SJCRH30 (cell line): Measurements from ENCODE around the gene COLGALT1. TPM values are rescaled to one million over a fixed set of nuclear protein-coding genes. Genes with fewer than 3 reads are reported as not detected.

Experiments
- DNase-seq, 2 experiments: peaks; one replicate each; pipeline ENCODE4 v3.0.0-alpha.2; 2015 to 2020
- H3K27ac ChIP-seq: fragments of 250-450 bp; sonication (Bioruptor Pico); 2 replicates; pipeline ENCODE4 v1.5.1; 2020; ENCODE audit warnings: mild to moderate bottlenecking, moderate library complexity
- H3K27me3 ChIP-seq: fragments of 250-450 bp; sonication (Bioruptor Pico); 2 replicates; pipeline ENCODE4 v1.5.1; 2020; ENCODE audit warnings: mild to moderate bottlenecking, moderate library complexity
- H3K36me3 ChIP-seq: fragments of 250-450 bp; sonication (Bioruptor Pico); 2 replicates; pipeline ENCODE4 v1.5.1; 2020; ENCODE audit warnings: mild to moderate bottlenecking, moderate library complexity
- H3K4me1 ChIP-seq: fragments of 250-450 bp; sonication (Bioruptor Pico); 2 replicates; pipeline ENCODE4 v1.5.1; 2020; ENCODE audit warnings: mild to moderate bottlenecking, moderate library complexity
- H3K4me3 ChIP-seq: fragments of 250-450 bp; sonication (Bioruptor Pico); 2 replicates; pipeline ENCODE4 v1.5.1; 2020; ENCODE audit warnings: mild to moderate bottlenecking, moderate library complexity
- H3K9me3 ChIP-seq: fragments of 250-450 bp; sonication (Bioruptor Pico); replicated peaks from 2 replicates; pipeline ENCODE4 v1.5.1; 2020; ENCODE audit warnings: mild to moderate bottlenecking, moderate library complexity
- total RNA-seq: library from RNA; depleted of rRNA; stranded (reverse); fragments of >200 nt; shearing (Covaris generic); gene quantifications from 2 replicates; pipeline ENCODE4 v1.2.3, GENCODE V29; 2014

Gene COLGALT1
- total RNA-seq, 1 experiment from 2014 or later = 117 TPM

DNA sequence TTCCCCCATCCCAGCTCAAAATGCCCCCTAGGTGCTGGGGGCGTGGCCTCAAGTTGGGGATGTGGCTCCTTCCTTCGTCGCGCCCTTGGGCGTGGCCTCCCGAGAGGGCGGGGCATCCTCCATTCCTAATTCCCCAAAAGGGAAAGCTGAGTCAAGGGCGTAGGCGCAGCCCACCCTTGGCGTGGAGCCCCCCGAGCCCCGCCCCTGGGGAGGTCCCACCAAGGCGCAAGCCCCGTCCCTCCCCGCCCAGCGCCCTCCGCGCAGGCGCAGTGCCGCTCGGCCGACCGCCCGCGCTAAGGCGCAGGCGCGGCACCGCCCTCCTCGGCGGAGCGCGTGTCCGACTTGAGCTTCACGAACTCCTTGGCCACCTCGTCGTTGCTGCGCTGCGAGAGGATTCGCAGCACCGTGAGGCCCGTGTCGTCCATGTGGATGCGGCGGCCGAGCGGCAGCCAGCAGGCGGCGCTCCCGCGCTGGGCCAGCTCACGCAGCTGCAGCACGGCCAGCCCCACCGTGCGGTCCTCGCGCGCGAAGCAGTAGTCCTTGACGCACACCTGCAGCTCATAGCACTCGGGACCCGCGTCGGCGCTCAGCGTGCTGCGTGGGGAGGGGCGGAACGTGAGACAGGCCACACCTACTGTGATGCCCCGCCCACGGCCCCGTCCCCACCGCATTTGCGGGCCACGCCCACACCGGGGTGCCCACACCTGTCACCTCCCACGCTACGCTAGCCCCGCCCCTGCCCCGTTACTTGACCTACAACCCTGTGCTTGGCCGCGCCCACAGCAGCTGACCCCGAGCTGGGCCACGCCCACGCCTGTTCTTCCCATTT lies 50.5 kb downstream of the COLGALT1 start:
- no peaks in the 10 kb centered on the region for H3K4me1 ChIP-seq
- H3K27ac ChIP-seq = peak overlapping the region; percentile 38; the same call in 1 of the 2 replicates

GRCh38 chr19:17606590-17607185 lies 51.2 kb downstream of the COLGALT1 start:
- Histone ChIP-seq H3K4me1 (no peaks in the 10 kb centered on the region), H3K27me3 (no peaks in the 10 kb centered on the region), H3K4me3 (peak overlapping the region; percentile 49), H3K36me3 (no peaks in the 10 kb centered on the region), H3K9me3 (no peaks in the 10 kb centered on the region), H3K27ac (no peak overlapping the region)
- DNase-seq = no peak

More for the DNA sequence above, 50.5 kb downstream of the COLGALT1 start:
- H3K9me3 ChIP-seq = no peaks in the 10 kb centered on the region
- H3K36me3 ChIP-seq = no peaks in the 10 kb centered on the region
- peak overlapping the region; percentile 49 for H3K4me3 ChIP-seq
- H3K27me3 ChIP-seq = no peaks in the 10 kb centered on the region
- DNase-seq = peak; percentile 75 to 80

DNA sequence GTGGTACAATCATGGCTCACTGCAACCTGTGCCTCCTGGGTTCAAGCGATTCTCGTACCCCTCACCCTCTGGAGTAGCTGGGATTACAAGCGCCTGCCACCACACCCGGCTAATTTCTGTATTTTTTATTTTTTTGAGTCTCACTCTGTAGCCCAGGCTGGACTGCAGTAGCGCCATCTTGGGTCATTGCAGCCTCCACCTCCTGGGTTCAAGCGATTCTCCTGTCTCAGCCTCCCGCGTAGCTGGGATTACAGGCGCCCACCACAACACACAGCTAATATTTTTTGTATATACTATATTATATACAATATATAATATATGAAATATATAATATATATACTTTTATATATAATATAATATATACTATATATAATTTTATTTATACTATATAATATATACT lies 52.5 kb downstream of the COLGALT1 start:
- no peak overlapping the region for H3K4me3 ChIP-seq
- no peaks in the 10 kb centered on the region for H3K27me3 ChIP-seq
- no peaks in the 10 kb centered on the region for H3K36me3 ChIP-seq
- DNase-seq = no peak
- H3K4me1 ChIP-seq = no peaks in the 10 kb centered on the region
- H3K9me3 ChIP-seq = no peaks in the 10 kb centered on the region
- no peak overlapping the region for H3K27ac ChIP-seq

DNA sequence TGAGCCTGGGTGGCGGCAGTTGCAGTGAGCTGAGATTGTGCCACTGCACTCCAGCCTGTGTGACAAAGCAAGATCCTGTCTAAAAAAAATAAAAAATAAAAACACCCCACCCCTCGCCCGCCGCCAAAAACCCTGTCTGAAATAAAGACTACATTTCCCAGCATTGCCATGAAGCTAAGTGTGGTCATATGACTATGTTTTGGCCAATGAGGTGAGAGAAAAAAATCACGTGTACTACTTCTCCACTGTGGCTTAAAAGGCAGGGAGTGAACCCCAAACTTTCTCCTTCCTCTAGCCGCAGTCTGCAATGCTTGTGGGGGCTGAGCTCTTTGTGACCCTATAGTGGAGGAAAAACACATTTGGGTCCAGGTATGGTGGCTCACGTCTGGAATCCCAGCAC lies 54.9 kb downstream of the COLGALT1 start:
- H3K9me3 ChIP-seq = no peaks in the 10 kb centered on the region
- H3K4me1 ChIP-seq = no peaks in the 10 kb centered on the region
- DNase-seq = peak in 1 of 2 experiments; percentile 46
- H3K4me3 ChIP-seq = no peak overlapping the region
- H3K27ac ChIP-seq = no peak overlapping the region
- no peaks in the 10 kb centered on the region for H3K36me3 ChIP-seq
- H3K27me3 ChIP-seq = no peaks in the 10 kb centered on the region

DNA sequence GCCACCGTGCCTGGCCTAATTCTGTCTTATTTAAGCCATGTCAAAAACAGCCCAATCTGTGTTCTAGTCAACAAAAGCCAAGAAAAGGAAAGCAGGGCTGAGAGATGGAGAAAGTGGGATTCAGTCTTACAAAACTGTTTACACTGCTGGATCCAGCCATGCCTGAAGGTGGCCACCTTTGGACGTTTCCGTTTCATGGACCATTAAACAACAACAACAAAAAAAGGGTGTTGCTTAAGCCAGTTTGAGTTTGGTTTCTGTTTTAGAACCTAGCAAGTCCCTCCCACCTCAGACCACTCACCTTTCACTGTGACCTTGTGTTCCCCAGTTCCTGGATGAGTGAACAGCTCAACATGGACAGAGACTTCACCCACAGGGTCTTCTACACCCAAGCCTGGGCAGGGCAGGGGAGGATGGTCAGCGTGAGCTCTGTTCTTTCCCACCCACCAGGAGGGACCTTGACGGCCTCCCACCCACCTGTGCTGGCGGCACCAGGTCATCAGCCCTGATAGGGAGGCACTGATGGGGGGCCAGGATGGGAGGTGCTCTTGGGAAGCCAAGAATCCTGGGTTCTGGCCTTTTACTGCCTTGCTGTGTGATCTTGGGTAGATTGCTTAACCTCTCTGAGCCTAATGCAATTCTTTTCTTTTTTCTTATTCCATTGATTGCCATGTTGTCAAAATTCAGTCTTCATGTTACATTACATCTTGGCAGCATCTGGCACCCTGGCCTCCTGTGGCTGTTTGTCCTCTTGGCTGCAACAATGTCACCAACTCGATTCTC lies 56.2 kb downstream of the COLGALT1 start:
- no peaks in the 10 kb centered on the region for H3K36me3 ChIP-seq

DNA sequence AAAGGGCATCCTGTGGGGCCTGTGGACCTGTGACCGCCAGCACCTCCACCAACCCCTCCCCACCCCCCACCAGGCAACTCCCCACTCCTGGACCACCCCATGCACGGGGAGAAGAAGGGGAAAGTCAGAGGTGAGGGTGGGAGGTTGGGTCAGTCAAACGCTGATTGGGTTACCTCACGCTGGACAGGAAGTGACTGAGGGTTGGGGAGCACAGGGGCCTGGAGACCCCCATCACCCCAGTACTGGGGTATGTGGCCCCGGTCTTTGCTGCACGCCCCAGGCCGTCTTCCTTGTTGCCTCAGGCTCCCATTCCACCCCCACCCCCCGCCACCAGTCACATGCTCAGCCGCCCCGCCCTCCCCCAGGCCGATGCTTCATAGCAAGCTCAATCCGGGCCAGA lies 59.0 kb downstream of the COLGALT1 start:
- DNase-seq = no peak

More for the DNA sequence above, 56.2 kb downstream of the COLGALT1 start:
- no peaks in the 10 kb centered on the region for H3K9me3 ChIP-seq
- H3K4me1 ChIP-seq = no peaks in the 10 kb centered on the region
- 0 out of 2 replicates have a peak, but pooled peaks cover 2% of the 10 kb centered on the region for H3K27me3 ChIP-seq
- DNase-seq = no peak
- H3K27ac ChIP-seq = no peak overlapping the region
- no peak overlapping the region for H3K4me3 ChIP-seq

DNA sequence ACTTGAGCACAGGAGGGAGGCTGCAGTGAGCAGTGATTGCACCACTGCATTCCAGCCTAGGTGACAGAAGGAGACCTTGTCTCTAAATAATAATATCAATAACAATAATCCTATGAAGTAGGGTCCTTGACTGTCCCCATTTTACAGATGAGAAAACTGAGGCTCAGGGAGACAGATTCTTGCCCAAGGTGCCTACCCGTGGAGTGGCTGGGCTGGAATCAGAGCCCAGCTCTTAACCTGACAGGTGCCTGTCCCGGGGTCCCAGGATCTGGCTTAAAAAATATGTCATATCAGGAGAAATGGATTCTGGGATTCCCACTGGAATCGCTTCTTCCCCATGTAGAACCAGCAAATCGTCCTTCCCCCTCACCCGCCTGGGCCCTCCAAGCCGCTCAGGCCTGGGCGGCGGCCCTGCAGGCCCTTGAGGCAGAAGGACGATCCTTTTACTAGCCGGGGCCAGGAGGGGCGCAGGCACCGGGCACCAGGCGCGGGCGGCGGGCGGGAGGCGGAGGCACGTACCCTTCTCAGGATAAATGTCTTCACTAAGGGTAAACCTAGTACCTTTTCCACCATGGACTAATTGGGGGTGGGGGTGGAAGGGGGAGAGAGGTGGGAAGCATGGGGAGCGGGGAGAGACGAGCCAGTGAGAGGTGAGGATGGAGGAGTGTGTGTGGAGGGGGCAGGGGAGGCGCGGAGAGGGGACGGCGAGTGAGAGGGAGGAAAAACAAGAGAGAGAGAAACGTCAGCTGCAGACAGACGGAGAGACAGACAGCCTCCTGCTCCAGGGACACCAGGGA lies 60.6 kb downstream of the COLGALT1 start:
- no peaks in the 10 kb centered on the region for H3K36me3 ChIP-seq
- 0 out of 2 replicates have a peak, but pooled peaks cover 3% of the 10 kb centered on the region for H3K27me3 ChIP-seq
- no peak overlapping the region for H3K27ac ChIP-seq
- no peak overlapping the region for H3K4me3 ChIP-seq
- H3K4me1 ChIP-seq = no peaks in the 10 kb centered on the region
- DNase-seq = no peak
- no peaks in the 10 kb centered on the region for H3K9me3 ChIP-seq

More for the DNA sequence above, 59.0 kb downstream of the COLGALT1 start:
- Histone ChIP-seq H3K36me3 (no peaks in the 10 kb centered on the region), H3K4me3 (no peak overlapping the region), H3K4me1 (no peaks in the 10 kb centered on the region), H3K27me3 (0 out of 2 replicates have a peak, but pooled peaks cover 3% of the 10 kb centered on the region), H3K27ac (no peak overlapping the region), H3K9me3 (no peaks in the 10 kb centered on the region)

- H3K4me3 ChIP-seq = no peak overlapping the region
- H3K27ac ChIP-seq = no peak overlapping the region
- H3K27me3 ChIP-seq = 0 out of 2 replicates have a peak, but pooled peaks cover 3% of the 10 kb centered on the region
- H3K4me1 ChIP-seq = no peaks in the 10 kb centered on the region
- no peaks in the 10 kb centered on the region for H3K36me3 ChIP-seq
- DNase-seq = no peak
- H3K9me3 ChIP-seq = no peaks in the 10 kb centered on the region; the same call in 1 of the 2 replicates
Measured at GRCh38 chr19:17616686-17616960, 61.2 kb downstream of the COLGALT1 start.

DNA sequence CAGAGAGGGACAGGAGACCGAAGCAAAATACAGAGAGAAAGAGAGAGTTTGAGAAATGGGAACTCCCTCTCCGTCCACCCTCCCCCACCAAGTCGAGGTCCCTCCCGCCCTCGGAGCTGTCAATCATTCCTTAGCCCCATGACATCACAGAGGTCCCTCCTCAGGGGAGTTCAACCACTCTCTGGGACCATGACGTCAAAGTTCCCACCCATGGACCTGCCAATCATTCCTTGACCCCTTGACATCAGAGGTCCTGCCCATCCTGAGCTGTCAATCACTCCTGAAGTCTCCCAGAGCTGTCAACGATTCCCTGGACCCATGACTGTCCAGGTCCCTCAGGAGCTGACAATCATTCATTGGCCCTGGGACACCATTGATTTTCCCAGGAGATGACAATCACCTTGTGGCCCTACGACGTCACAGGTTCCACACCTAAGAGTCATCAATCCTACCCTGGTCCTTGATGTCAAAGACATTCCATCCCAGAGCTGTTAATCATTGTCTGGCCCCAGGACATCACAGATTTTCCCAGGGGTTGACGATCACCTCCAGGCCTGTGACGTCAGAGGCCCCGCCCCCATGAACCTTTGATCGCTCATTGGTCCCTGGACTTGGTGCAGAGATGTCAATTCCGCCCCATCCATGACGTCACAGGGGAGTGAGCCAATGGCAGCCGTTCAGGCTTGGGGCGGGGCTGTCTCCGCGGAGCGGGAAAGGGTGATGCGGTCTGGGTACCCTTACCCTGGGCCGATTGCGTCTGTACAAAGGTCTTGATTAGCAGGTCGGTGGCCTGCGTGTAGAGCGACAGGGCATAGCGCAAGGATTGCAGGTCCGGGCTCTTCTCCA lies 61.7 kb downstream of the COLGALT1 start:
- peak; percentile 30 to 33 for DNase-seq
- Histone ChIP-seq H3K4me3 (no peak overlapping the region), H3K27me3 (0 out of 2 replicates have a peak, but pooled peaks cover 3% of the 10 kb centered on the region), H3K27ac (no peak overlapping the region), H3K9me3 (no peaks in the 10 kb centered on the region; the same call in 1 of the 2 replicates), H3K36me3 (no peaks in the 10 kb centered on the region), H3K4me1 (no peaks in the 10 kb centered on the region)

- Histone ChIP-seq H3K4me1 (no peaks in the 10 kb centered on the region), H3K27me3 (0 out of 2 replicates have a peak, but pooled peaks cover 3% of the 10 kb centered on the region), H3K36me3 (no peaks in the 10 kb centered on the region), H3K4me3 (no peak overlapping the region), H3K9me3 (no peaks in the 10 kb centered on the region; the same call in 1 of the 2 replicates), H3K27ac (no peak overlapping the region)
- DNase-seq = no peak
Measured at GRCh38 chr19:17617807-17618192, 62.4 kb downstream of the COLGALT1 start.

DNA sequence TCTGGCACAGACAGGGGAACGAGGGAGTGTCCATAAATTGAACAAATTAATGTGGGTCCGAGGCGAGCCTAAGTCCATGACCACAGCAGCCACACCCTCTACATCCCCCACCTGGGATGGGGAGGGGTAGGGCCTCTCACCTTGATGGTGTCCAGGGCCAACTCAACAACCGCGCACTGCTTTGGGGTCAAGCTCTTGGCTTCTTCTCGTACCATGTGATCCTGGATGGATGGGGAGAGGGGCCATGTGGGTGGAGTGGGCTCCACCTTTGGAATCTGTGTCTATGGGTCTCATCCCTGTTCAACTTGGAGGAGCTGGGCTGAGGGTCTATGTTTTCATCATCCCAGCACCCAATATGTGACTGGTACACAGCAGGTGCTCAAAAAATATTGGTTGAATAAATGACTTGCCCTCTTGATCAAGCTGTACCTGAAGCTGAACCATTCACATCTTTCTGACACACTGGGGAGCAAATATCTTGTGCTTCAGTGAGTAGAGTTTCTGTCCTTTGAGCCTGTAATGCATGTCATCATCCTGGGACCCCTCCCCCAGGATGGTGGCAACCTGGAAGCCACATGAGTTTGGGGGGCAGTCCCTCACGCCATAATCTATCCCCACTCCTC lies 62.9 kb downstream of the COLGALT1 start:
- no peak overlapping the region for H3K27ac ChIP-seq
- no peak overlapping the region for H3K4me3 ChIP-seq
- no peaks in the 10 kb centered on the region for H3K4me1 ChIP-seq
- H3K36me3 ChIP-seq = no peaks in the 10 kb centered on the region
- 0 out of 2 replicates have a peak, but pooled peaks cover 3% of the 10 kb centered on the region for H3K27me3 ChIP-seq
- H3K9me3 ChIP-seq = no peaks in the 10 kb centered on the region; the same call in 1 of the 2 replicates
- DNase-seq = no peak

DNA sequence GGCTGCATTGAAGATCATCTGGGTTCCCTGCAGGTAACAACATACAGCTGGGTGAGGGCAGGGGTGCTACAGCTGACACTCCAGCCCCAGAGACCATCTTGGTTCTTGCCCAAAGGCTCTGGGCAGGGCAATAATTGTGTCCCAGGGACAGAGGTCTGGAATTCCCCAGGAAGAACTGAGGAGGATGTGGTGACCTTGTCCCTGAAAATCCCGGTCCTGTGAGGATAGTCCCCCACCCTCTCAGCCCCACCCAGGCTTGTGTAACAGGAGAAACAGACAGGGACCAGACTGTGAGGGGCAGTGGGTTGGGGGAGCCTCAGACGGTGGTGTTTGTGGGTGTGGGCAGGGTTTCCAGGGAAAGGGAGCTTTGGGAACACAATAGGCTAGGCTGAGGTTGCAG lies 63.5 kb downstream of the COLGALT1 start:
- no peaks in the 10 kb centered on the region for H3K36me3 ChIP-seq
- no peak for DNase-seq
- H3K9me3 ChIP-seq = no peaks in the 10 kb centered on the region; the same call in 1 of the 2 replicates
- no peak overlapping the region for H3K4me3 ChIP-seq
- no peak overlapping the region for H3K27ac ChIP-seq
- no peaks in the 10 kb centered on the region for H3K4me1 ChIP-seq
- 0 out of 2 replicates have a peak, but pooled peaks cover 3% of the 10 kb centered on the region for H3K27me3 ChIP-seq

DNA sequence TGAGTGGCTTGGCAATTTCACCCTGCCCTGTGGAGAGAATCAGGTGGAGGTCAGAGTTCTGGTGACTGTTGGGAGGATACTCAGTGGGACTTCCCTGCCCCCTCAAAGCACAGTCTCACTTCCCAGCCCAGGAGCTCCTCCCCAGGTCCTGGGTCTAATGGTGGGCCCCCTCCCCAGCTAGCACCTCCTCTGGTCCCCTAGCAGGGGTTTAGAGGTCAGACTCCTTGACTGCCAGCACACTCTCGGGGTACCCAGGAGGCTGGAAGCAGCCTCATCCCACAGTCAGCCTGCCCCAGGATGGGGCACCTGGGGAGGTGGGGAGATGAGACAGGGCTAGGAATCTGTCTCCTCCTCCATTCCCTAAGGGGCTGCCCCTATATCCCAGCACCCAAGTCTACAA lies 65.2 kb downstream of the COLGALT1 start:
- H3K27me3 ChIP-seq = 0 out of 2 replicates have a peak, but pooled peaks cover 3% of the 10 kb centered on the region
- no peaks in the 10 kb centered on the region; the same call in 1 of the 2 replicates for H3K9me3 ChIP-seq
- H3K4me3 ChIP-seq = no peak overlapping the region
- H3K36me3 ChIP-seq = no peaks in the 10 kb centered on the region
- H3K4me1 ChIP-seq = no peaks in the 10 kb centered on the region
- H3K27ac ChIP-seq = no peak overlapping the region
- DNase-seq = no peak
